ENCODE measurements around the gene MOBP.
A peak's percentile ranks its signal among the peaks of the same experiment; 100 is the strongest.
"Not testable (repeated sequence)": the region's sequence is repeated elsewhere in the genome, so short reads cannot be mapped to it uniquely, and the experiment has no call there.

Gene MOBP

DNA sequence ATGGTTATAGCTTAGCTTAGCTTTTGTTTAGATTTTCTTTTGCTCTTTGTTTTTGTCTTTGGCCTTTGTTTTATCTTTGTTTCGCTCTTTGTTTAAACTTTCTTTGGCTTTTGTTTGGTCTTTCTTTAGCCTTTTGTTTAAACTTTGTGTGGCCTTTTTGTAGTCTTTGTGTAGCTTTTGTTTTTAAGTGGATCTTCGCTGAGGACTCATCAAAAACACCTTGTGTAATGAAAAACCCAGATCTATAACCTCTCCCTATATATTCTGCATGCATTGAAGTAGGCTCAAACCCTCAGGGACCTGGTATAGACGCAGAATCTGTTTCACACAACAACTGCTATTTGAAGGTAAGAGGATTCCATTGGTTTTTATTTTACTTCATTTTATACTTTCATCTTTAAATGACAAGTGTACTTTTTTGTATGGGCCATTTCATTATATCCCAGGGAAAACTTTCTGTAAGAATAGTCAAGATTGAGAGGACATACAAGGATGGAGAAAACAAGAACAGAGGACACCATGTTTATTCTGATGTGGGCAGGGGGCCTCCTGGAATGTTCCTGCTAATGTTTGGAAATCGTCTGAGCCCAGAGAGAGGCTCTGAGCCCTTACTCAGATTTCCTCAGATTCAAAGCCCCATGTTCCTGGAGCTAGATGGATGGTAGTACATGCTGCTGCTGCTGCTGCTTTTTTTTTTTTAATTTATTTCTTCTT, at the start of gene MOBP:
Gene MOBP (plus strand): TSS at position 287 of the 714 bp plus-strand sequence. CDS start 34,390 bp downstream, outside the sequence.
- DNase-seq (ENCODE audit: low read depth) = no peak

- DNase-seq (ENCODE audit: low read depth) = not testable (repeated sequence)
Observed at GRCh38 chr3:39418556-39419225, 48.8 kb upstream of the MOBP start.

DNA sequence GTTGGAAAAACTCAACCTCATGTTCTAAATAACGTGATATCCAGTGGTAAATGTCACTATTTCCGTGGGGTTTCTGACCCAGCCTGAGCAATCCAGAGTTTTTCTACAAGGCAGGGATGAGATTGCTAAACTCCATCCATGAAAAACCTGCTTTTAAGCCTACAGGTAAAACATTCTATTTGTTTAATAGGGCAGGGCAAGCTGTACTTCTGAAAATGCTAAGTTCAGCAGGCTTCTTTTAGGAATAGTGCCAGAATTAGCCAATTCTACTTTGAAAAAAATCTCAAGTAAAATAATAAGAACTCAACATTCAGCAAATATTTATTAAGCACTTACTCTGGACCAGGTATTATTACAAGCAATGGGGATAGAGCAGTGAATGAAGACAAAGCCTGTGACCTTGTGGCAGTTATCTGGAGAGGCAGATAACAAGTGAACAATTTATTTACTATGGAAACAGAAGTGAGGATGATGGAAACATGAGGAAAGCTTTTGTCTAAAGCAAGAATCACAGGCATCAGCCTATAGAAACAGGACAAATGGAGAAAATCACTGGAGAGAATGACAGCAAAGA, 47.7 kb upstream of the MOBP start:
- no peak for DNase-seq (ENCODE audit: low read depth)

DNA sequence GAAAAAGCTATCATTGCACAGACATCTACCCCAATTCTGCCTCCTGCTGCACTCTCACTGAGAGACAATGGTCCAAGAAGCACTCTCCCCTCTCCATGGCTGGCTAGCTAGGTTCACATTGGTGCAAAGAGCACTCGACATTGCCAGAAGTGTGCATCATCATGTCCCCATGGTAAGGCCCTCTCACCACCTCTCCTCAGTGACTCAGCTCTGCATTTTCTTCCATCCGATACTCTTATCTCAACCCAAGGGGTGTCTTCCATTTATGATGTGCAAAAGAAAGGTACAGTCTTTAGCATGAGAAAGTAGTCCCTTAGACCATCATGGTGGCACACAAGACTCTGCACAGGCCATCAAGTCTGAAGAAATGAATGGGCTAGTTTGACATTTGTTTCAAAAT, 46.9 kb upstream of the MOBP start:
- no peak for DNase-seq (ENCODE audit: low read depth)

- DNase-seq (ENCODE audit: low read depth) = no peak
Observed at GRCh38 chr3:39423436-39423970, 44.0 kb upstream of the MOBP start.

GRCh38 chr3:39426312-39426711, 41.2 kb upstream of the MOBP start:
- no peak for DNase-seq (ENCODE audit: low read depth)

GRCh38 chr3:39427506-39427905, 40.0 kb upstream of the MOBP start:
- DNase-seq (ENCODE audit: low read depth) = no peak

- DNase-seq (ENCODE audit: low read depth) = no peak
Observed at GRCh38 chr3:39428745-39429201, 38.7 kb upstream of the MOBP start.

DNA sequence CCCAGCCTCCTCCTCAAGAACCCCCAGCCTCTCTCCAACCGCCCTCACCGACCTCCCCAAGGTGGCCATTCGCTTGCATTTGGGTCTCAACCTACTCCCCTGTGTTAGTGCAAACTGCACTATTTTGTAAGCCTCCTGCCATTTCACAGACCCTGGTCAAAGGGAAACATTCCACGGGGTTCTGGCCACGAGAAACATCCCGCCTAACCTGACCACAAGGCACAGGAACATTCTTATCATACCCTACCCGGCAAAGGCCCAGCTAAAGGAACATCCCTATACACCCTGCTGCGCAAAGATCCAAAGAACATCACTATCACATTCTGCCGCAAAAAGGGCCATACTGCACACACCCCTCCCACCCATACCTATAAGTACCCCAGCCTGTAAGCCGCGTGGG, 38.0 kb upstream of the MOBP start:
- DNase-seq (ENCODE audit: low read depth) = no peak

DNA sequence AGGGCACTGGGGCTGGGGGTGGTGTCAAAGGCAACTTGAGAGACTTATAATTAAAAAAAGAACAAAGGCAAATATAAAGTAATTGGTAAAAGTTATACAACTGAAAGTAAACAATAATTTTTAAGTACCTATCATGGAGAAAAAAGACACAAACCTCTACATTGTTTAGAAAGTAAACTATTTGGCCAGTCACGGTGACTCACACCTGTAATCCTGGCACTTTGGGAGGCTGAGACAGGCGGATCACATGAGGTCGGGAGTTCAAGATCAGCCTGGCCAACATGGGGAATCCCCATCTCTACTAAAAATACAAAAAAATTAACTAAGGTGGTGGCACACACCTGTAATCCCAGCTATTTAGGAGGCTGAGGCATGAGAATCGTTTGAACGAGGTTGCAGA, 35.1 kb upstream of the MOBP start:
- no peak for DNase-seq (ENCODE audit: low read depth)

DNA sequence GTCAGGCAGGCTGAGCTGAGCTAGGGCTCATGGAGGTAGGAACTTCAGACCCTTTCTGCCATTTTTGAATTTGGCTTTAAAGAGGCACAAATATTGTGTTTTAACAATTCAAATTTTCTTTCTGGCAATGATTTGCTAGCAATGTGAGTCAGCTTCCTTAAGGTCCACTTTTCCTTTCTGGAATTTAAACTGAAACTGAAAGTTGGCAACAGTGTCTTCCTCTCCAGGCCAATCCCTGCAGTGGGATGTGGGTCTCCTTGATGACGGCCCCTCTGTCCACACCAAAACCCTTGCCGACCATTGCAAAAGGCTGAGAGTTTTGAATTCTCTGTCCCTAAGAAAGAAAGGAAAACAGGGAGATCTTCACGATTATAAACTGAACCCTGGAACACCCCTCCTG, 33.8 kb upstream of the MOBP start:
- DNase-seq (ENCODE audit: low read depth) = peak; percentile 65

DNA sequence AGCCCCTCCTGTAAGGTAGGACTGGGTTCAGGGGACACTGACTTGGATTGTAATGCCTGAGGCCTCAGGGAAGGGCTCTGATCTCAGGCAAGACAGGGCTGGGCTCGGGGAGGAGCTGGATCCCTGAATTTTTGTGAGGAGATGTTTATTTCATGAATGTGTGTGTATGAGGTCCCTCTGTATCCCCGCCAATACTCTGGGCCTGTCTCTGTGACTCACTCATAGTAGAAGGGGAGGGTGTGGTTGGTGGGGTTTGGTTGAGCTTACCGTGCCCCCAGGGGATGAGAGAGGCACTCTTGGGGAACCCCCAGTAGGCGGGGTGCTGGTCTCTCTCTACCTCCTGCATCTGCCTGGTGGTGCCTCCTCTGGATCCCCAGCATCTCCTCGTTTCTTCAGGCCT, 32.9 kb upstream of the MOBP start:
- peak; percentile 45 for DNase-seq (ENCODE audit: low read depth)

DNA sequence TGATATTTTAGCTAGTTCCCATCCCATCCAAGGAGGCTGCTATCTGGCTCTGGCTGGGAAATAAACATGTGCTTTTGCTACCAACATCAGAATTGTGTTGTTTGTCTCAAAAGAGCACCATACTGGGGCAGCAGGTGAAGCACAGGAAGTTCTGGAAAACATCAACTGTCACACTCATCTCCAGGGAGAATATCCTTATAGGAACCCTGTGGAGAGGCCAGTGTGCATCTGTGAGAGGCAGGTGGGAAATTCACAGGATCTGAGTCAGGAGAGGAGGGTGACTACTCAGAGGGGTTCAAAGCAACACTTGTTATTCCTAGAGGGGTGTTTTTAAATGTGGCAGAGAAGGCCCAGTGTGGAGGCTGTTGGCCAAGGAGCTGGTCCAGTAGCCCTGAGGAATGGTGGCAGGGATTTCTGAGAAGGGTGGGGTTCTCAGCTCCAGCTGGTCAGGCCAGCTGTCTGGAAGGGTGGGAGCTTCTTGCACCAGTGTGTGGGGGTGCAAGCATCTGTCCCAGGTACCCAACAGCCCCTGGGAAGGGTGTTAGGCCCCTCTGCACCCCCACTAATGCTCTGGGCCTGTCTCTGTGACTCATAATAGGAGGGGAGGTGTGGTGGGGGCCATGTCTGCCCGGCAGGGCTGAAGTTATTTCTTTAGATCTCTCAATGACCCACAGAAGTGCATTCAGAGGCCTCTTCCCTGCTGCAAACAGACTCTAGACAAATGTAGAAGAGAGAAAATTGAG, 32.3 kb upstream of the MOBP start:
- DNase-seq (ENCODE audit: low read depth) = no peak

DNA sequence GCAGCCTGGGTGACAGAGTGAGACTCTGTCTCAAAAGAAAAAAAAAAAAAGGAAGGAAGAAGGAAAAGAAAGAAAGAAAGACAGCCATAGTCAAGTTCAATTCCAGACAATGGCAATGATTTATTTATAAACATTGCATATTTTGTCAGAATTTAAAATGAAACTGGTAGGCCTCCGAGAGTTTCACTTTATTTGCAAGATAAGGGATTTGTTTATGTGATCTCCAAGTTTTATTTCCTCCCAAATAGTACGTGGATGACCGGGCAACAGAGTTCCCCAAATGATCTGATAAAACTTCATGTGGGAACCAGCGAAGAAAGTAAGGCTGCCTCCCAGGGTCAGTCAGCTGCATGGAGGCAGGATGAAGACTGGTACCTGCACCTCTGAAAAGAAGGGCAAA, 28.6 kb upstream of the MOBP start:
- no peak for DNase-seq (ENCODE audit: low read depth)

GRCh38 chr3:39440316-39440715, 27.2 kb upstream of the MOBP start:
- DNase-seq (ENCODE audit: low read depth) = no peak

DNA sequence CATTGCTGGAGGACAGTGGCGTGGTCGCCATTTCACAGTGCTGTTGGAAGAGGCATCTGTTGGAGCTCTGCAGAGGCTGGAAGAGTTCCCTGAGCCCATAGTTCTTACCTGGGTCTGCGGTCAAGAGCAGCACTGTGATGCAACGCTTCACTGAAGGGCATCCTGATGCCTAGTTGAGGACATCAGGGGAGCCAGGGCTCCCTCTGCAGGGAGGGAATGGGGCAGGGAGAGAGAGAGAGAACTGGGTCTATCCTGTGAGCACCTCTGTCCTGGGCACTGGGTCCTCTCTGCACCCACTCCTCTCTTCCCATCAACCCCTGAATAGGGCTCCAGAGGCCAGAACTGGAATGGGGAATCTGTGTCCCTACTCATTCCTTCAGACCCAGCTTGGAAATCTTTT, 23.9 kb upstream of the MOBP start:
- DNase-seq (ENCODE audit: low read depth) = no peak

DNA sequence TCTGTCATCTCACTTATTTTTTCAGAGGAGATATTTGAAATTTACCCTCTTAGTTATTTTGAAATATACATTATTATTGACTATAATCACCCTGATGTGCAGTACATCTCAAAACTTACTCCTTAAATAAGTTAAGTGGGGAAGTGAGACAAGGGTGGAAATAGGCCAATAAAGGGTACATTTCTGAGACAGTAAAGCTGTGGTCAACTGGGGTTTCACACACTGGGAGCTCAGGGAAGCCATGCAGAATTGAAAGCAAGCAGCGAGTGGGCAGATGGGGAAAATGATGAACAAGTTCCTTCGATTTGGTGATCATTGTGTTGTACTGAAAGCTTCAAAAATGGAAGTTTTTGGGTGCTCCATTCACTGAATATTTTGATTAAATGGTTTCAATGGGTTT, 21.6 kb upstream of the MOBP start:
- DNase-seq (ENCODE audit: low read depth) = no peak

DNA sequence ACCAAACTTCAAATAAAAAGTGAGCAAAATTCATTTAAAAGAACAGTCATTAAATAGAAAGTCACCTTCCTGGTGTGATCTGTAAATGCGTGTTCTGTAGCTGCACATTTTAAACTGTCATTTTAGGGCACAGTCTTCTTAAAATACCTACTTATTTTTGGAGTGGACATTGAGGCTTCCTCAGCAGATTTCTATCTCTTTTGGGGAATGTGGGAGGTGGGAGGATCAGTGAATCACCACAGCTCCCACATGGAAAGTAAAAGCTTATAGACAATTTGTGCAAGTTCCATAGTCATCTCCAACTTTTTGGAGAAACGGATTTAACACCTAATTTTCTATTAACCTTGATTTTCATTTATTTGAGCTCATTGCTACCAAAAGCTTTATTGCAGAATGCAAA, 21.0 kb upstream of the MOBP start:
- DNase-seq (ENCODE audit: low read depth) = peak; percentile 20

DNA sequence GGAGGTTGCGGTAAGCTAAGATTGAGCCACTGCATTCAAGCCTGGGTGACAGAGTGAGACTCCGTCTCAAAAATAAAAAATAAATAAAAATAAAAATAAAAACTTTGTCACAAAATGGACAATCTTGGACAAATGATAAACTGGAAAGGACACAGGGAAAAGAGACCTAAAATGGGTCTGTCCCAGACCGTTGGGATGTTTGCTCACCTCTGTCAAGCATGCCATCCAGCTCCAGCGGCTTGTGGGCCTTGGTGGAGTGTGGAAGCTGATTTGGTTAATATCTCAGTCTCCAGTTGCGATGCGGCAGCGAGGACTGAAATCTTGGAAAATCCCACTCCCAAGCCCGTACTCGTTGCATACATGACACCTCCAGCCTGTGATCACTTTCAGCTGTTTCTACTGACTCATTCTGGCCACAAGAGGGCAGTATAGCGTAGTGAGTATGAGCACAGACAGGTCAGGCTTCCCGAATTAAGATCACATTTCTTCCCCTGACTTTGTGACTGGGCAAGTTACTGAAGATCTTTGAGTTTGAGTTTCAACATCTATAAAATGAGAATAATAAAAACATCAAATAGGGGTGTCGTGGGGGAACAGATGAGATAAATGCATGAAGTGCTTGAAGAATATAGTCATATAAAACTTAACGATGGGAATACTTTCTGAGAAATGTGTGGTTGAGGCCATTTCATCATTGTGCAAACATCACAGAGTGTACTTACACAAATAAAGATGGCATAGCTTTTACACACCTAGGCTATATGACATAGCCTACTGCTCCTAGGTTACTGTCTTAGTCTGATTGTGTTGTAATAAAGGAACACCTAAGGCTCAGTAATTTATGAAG, 19.6 kb upstream of the MOBP start:
- peak; percentile 81 for DNase-seq (ENCODE audit: low read depth)

- DNase-seq (ENCODE audit: low read depth) = no peak
Observed at GRCh38 chr3:39448506-39449233, 18.8 kb upstream of the MOBP start.

- no peak for DNase-seq (ENCODE audit: low read depth)
Observed at GRCh38 chr3:39449796-39450195, 17.7 kb upstream of the MOBP start.
